ENCODE data around the gene EIF5B. TPM values are rescaled to one million over a fixed set of nuclear protein-coding genes. Genes with fewer than 3 reads are reported as not detected.

Gene EIF5B
- total RNA-seq, 1 donor from 2014 or later, result 26.8 TPM

DNA sequence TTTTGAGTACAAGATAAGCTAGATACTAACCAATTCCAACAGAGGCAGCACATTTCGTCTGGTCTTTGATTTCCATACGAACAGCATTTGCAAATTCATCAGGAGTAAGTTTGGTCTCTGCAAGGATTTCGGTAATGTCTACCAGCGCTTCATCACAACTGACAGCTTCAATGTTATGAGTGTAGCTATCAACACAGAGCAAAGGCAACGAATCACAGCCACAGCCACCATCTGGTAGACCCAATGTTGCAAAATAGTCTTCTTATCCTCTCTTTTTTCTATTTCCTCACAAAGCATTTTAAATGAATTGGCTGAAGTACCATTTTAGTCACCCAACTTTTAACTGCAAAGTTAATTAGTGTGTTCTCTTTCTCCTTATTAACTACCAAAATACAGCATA lies 84.3 kb downstream of the EIF5B start:
- no peaks in the 10 kb centered on the region for H3K4me1 ChIP-seq
- H3K36me3 Mint-ChIP-seq, result peaks cover 42% of the 10 kb centered on the region
- H3K27me3 Mint-ChIP-seq (ENCODE audit: insufficient read depth, low read depth), result no peaks in the 10 kb centered on the region
- H3K27me3 ChIP-seq, result no peaks in the 10 kb centered on the region
- DNase-seq (ENCODE audit: low spot score), result no peak
- H3K4me1 Mint-ChIP-seq, result no peaks in the 10 kb centered on the region
- H3F3A ChIP-seq (ENCODE audit: low read depth), result no peaks in the 10 kb centered on the region
- no peak overlapping the region for H3K4me3 ChIP-seq
- no peaks in the 10 kb centered on the region for H4K20me1 ChIP-seq (ENCODE audit: low read depth)
- H3K79me2 ChIP-seq (ENCODE audit: low read depth), result no peaks in the 10 kb centered on the region
- H2AFZ ChIP-seq (replicated peaks), result no peak overlapping the region
- no peak overlapping the region for H3K4me3 Mint-ChIP-seq
- no peak for TF ChIP-seq EZH2 (IDR thresholded peaks at IDR 0.05)
- TF ChIP-seq, protein P1, sequence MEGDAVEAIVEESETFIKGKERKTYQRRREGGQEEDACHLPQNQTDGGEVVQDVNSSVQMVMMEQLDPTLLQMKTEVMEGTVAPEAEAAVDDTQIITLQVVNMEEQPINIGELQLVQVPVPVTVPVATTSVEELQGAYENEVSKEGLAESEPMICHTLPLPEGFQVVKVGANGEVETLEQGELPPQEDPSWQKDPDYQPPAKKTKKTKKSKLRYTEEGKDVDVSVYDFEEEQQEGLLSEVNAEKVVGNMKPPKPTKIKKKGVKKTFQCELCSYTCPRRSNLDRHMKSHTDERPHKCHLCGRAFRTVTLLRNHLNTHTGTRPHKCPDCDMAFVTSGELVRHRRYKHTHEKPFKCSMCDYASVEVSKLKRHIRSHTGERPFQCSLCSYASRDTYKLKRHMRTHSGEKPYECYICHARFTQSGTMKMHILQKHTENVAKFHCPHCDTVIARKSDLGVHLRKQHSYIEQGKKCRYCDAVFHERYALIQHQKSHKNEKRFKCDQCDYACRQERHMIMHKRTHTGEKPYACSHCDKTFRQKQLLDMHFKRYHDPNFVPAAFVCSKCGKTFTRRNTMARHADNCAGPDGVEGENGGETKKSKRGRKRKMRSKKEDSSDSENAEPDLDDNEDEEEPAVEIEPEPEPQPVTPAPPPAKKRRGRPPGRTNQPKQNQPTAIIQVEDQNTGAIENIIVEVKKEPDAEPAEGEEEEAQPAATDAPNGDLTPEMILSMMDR (IDR thresholded peaks at IDR 0.05), result no peak
- H3K36me3 ChIP-seq, result peaks cover 4% of the 10 kb centered on the region
- H3K9me3 ChIP-seq (ENCODE audit: low read depth), result no peaks in the 10 kb centered on the region
- no peak overlapping the region for H3K4me2 ChIP-seq
- H3K27ac ChIP-seq, result no peak overlapping the region
- H3K9ac ChIP-seq, result no peak overlapping the region
- H3K27ac Mint-ChIP-seq, result no peak overlapping the region
- H3K9me3 Mint-ChIP-seq, result no peaks in the 10 kb centered on the region

DNA sequence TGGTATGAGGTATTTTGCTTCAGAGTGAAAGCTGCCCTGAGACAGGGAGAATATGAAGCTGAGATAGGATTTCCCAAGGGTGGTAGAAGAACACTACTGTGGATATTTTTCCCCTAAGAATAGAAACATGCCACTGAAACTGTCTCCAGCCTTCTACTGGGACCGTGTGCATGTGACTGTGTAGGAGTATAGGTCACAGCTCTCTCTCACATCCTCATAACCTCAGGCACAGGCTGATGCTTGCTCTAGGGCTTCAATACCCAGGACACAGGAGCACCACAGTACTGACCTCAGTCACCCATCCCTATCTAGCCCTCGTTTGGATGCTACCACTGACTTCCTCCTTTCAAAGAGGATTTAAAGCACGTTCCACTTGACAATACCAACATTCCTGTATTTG lies 85.4 kb downstream of the EIF5B start:
- TF ChIP-seq EZH2phosphoT487 (IDR thresholded peaks at IDR 0.05), result no peak
- no peak for TF ChIP-seq EZH2 (IDR thresholded peaks at IDR 0.05)
- TF ChIP-seq, protein P1 (IDR thresholded peaks at IDR 0.05), result no peak
- H3K27me3 Mint-ChIP-seq (ENCODE audit: insufficient read depth, low read depth), result no peaks in the 10 kb centered on the region
- H3K9ac ChIP-seq, result no peak overlapping the region
- no peak overlapping the region for H3K27ac ChIP-seq
- H3K79me2 ChIP-seq (ENCODE audit: low read depth), result no peaks in the 10 kb centered on the region
- H3K4me1 Mint-ChIP-seq, result no peaks in the 10 kb centered on the region
- no peaks in the 10 kb centered on the region for H3K27me3 ChIP-seq
- H3K4me2 ChIP-seq, result no peak overlapping the region
- no peaks in the 10 kb centered on the region for H3K4me1 ChIP-seq
- no peaks in the 10 kb centered on the region for H3K9me3 Mint-ChIP-seq
- DNase-seq (ENCODE audit: low spot score), result no peak
- no peaks in the 10 kb centered on the region for H3F3A ChIP-seq (ENCODE audit: low read depth)
- no peak overlapping the region for H3K4me3 Mint-ChIP-seq
- H4K20me1 ChIP-seq (ENCODE audit: low read depth), result no peaks in the 10 kb centered on the region
- no peak overlapping the region for H3K4me3 ChIP-seq
- H3K9me3 ChIP-seq (ENCODE audit: low read depth), result no peaks in the 10 kb centered on the region
- H2AFZ ChIP-seq (replicated peaks), result no peak overlapping the region
- H3K27ac Mint-ChIP-seq, result no peak overlapping the region
- H3K36me3 ChIP-seq, result peaks cover 4% of the 10 kb centered on the region
- H3K36me3 Mint-ChIP-seq, result peaks cover 46% of the 10 kb centered on the region

DNA sequence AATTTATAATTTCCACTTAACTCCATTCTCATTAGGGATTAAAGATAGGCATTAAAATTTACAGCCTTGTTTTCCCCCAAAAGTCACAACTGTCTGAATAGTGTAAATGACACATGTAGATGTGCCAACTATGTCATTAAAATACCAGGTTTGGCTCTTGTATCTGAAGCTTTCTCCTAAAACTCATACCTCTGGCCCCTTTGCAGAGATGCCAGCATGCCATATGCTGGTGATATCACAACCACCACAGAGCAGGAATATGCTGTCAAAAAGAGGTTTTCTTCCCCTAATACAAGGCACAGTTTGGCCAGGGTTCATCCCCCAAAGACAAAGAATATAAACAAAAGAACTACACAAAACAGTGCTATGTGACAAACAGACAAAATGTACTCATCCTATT lies 87.2 kb downstream of the EIF5B start:
- H3K27ac ChIP-seq, result no peak overlapping the region
- H3K27me3 ChIP-seq, result no peaks in the 10 kb centered on the region
- no peak overlapping the region for H2AFZ ChIP-seq (replicated peaks)
- no peak overlapping the region for H3K9ac ChIP-seq
- Mint-ChIP-seq H3K4me3 (no peak overlapping the region), H3K4me1 (no peaks in the 10 kb centered on the region), H3K36me3 (peaks cover 42% of the 10 kb centered on the region), H3K27ac (no peak overlapping the region), H3K9me3 (no peaks in the 10 kb centered on the region), H3K27me3 (ENCODE audit: insufficient read depth, low read depth) (no peaks in the 10 kb centered on the region)
- H3K36me3 ChIP-seq, result peaks cover 4% of the 10 kb centered on the region
- H3K4me2 ChIP-seq, result no peak overlapping the region
- H3F3A ChIP-seq (ENCODE audit: low read depth), result no peaks in the 10 kb centered on the region
- H4K20me1 ChIP-seq (ENCODE audit: low read depth), result no peaks in the 10 kb centered on the region
- H3K79me2 ChIP-seq (ENCODE audit: low read depth), result no peaks in the 10 kb centered on the region
- no peak for DNase-seq (ENCODE audit: low spot score)
- H3K4me3 ChIP-seq, result no peak overlapping the region
- no peaks in the 10 kb centered on the region for H3K4me1 ChIP-seq
- TF ChIP-seq, protein P1 (IDR thresholded peaks at IDR 0.05), result no peak
- H3K9me3 ChIP-seq (ENCODE audit: low read depth), result no peaks in the 10 kb centered on the region

DNA sequence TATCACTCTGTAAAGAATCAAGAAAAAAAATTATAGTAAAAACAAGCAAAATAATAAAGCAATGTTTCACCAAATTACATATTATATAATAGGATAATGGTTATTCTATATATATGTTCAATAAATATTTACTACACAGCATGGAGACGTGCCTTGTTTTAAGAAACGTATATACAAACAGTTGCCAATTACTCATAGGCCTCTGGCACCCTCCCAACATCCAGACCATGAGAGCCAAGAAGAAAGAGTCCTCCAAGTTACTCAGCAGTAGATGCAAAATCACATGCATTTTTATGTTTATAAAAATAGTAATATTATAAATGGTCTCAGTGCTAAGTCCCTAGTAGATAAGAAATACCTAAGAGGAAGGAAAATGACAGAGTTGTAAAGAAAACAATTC lies 87.8 kb downstream of the EIF5B start:
- no peak for DNase-seq (ENCODE audit: low spot score)
- H3K9me3 Mint-ChIP-seq, result no peaks in the 10 kb centered on the region
- Histone ChIP-seq H4K20me1 (ENCODE audit: low read depth) (no peaks in the 10 kb centered on the region), H3F3A (ENCODE audit: low read depth) (no peaks in the 10 kb centered on the region), H3K36me3 (peaks cover 7% of the 10 kb centered on the region), H3K9ac (no peak overlapping the region), H3K4me1 (no peaks in the 10 kb centered on the region), H3K9me3 (ENCODE audit: low read depth) (no peaks in the 10 kb centered on the region), H3K4me3 (no peak overlapping the region), H3K4me2 (no peak overlapping the region), H3K27me3 (no peaks in the 10 kb centered on the region), H3K79me2 (ENCODE audit: low read depth) (no peaks in the 10 kb centered on the region), H3K27ac (no peak overlapping the region), H2AFZ (replicated peaks) (no peak overlapping the region)
- TF ChIP-seq EZH2phosphoT487 (IDR thresholded peaks at IDR 0.05), result no peak
- no peak for TF ChIP-seq EZH2 (IDR thresholded peaks at IDR 0.05)
- TF ChIP-seq, protein P1 (IDR thresholded peaks at IDR 0.05), result no peak
- no peak overlapping the region for H3K27ac Mint-ChIP-seq
- no peaks in the 10 kb centered on the region for H3K4me1 Mint-ChIP-seq
- no peak overlapping the region for H3K4me3 Mint-ChIP-seq
- H3K36me3 Mint-ChIP-seq, result peaks cover 36% of the 10 kb centered on the region
- H3K27me3 Mint-ChIP-seq (ENCODE audit: insufficient read depth, low read depth), result no peaks in the 10 kb centered on the region

All from neural progenitor cell (in vitro differentiated cells).